Measurements from ENCODE around the gene ABHD12B.
"Not testable (repeated sequence)": the region's sequence is repeated elsewhere in the genome, so short reads cannot be mapped to it uniquely, and the experiment has no call there.

Gene ABHD12B

DNA sequence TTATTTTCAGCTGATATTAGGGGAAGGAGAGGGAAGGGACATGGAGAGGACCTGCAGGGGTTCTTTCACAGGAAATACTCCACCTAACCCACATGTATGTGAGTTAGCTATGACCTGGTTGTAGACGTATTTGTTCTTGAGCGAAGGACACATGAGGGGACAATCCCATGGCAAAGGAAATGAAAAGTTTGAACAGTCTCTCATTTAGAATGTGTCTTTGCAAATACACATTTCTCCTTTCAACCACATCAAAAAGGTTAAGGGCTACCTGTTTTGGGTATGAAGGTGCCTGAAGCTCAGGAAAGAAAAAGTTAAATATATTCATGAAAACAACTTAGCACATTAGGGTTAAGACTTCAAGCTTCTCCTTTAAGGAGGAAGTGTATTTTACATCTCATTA lies 65.0 kb downstream of the ABHD12B start:
- no peak for DNase-seq (ENCODE audit: low read depth)

GRCh38 chr14:50937325-50937724 lies 65.5 kb downstream of the ABHD12B start:
- DNase-seq (ENCODE audit: low read depth): no peak

- no peak for DNase-seq (ENCODE audit: low read depth)
Measured at GRCh38 chr14:50937800-50938199, 65.9 kb downstream of the ABHD12B start.

- DNase-seq (ENCODE audit: low read depth): peak; percentile 74
Measured at GRCh38 chr14:50941151-50941550, 69.3 kb downstream of the ABHD12B start.

DNA sequence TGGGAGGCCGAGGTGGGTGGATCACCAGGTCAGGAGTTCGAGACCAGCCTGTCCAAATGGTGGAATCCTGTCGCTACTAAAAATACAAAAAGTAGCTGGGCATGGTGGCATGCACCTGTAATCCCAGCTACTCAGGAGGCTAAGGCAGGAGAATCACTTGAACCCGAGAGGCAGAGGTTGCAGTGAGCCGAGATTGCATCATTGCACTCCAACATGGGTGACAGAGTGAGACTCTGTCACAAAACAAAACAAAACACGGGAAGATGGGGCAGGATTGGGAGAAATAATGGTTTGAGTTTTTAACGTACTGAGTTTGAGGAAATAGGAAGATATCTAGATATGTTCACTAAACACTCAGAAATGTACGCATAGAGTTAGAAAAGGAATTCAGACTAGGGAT lies 69.8 kb downstream of the ABHD12B start:
- DNase-seq (ENCODE audit: low read depth): not testable (repeated sequence)

GRCh38 chr14:50943261-50943942 lies 71.5 kb downstream of the ABHD12B start:
- no peak for DNase-seq (ENCODE audit: low read depth)

- DNase-seq (ENCODE audit: low read depth): peak; percentile 40
Measured at GRCh38 chr14:50943943-50944646, 72.2 kb downstream of the ABHD12B start, which contains the start of gene PYGL. TSS of gene PYGL (minus strand) at chr14:50944483. CDS start at chr14:50944403, 80 bp downstream.

DNA sequence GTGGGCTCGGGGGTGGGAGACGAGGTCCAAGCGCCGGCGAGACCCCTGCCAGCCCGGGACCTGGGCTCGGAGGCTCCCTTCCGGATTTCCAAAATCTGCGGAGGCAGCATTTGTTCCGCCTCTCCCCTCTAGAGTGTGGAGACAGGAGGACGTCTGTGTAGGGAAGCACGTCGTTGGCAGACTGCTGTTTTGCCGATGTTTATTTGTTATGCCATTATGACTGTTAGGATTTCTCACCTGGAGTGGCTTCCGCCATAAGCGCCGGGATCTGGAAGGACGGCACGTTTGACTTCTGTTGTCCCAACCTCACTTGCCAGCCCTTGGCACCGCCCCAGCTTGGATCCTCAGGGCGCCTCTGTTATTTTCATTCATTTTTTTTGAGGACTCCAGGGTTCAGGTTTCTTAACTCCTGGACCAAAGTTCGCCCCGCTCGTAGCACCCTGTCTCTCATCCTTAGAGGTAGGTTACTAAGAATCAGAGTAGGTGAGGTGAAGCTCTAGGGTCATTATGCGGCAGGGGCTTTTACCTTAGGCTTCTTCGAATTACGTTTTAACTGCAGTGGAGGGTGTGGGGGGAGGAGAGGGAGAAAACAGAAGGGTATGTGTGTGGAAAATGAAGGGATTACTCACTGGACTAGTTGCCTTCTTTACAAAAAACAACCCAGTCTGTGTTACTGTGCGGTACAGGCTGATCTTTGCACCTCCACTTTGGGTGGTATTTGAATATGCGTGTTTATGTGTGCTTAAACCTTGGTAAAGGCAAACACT lies 73.0 kb downstream of the ABHD12B start:
- DNase-seq (ENCODE audit: low read depth): no peak

GRCh38 chr14:50946234-50946935 lies 74.5 kb downstream of the ABHD12B start:
- no peak for DNase-seq (ENCODE audit: low read depth)

- no peak for DNase-seq (ENCODE audit: low read depth)
Measured at GRCh38 chr14:50947446-50947845, 75.6 kb downstream of the ABHD12B start.

DNA sequence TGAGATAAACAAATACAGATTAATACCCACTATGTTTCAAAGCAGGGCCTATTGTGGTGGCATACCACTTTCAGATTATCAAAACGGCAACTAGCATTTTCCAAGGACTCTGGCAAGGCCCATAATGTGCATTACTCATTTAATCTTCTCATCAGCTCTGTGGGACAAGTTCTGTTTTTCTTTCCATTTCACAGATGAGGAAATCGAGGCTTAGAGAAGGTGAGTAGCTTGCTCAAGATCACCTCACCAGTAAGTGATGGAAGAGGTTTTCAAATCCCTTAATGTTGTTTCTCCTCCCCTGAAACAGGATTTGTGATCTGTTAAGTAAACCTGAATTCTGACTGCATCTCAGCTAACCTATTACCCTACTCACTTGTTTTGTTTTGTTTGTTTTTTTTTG lies 76.4 kb downstream of the ABHD12B start:
- DNase-seq (ENCODE audit: low read depth): no peak

DNA sequence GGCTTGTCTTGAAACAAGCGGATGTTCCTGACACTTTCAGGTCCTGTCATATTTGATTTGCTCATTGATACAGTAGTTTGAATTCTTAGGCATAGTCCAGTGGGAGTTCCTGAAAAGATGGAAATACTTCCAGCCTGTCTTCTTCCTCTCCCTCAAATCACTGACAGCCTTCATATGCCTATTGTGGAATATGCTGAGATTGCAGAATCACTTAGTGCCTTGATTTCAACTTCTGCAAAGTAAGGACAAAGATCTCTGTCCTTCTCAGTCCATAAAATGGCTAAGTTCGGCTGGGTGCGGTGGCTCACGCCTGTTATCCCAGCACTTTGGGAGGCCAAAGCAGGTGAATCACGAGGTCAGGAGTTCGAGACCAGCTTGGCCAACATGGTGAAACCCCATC lies 79.2 kb downstream of the ABHD12B start:
- DNase-seq (ENCODE audit: low read depth): no peak

DNA sequence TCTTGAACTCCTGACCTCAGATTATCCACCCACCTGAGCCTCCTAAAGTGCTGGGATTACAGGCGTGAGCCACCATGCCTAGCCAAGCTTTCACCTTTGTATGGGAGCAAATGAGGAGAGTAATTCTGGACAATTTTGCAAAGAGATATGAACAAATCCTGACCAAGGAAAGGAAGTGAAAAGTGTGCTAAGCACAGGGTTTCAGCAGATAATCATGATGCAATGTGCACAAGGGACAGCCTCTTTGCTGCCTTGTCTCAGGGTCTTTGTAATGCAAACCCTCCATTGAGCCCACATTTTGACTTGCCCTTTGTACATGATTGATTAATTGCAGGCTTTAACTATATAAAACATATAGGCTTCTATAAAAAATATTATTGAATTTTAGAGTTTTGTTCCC lies 81.6 kb downstream of the ABHD12B start:
- DNase-seq (ENCODE audit: low read depth): no peak

Measured in GM04504 (cell line).